GM13976 (cell line): Measurements from ENCODE around the gene ZNF334.

Experiments
- DNase-seq: peaks from one replicate; pipeline ENCODE4 v3.0.0; 2012; ENCODE audit warnings: low spot score
- CTCF ChIP-seq: IDR thresholded peaks from 2 replicates; pipeline ENCODE4 v1.5.1; 2012; ENCODE audit warnings: borderline replicate concordance, mild to moderate bottlenecking; ENCODE audit not compliant: insufficient read depth; ENCODE audit errors: extremely low read depth, missing control alignments, control extremely low read depth
- in situ Hi-C: fragments of 300-500 bp; cut with MboI; formaldehyde crosslinking; loops from one replicate; pipeline ENCODE4 v1.12.0; 2022; ENCODE audit warnings: low sequenced_read_pairs, mixed read lengths, inconsistent platforms; ENCODE audit not compliant: unreplicated experiment

The ZNF334 gene

GRCh38 chr20:46551522-46552381 lies 38.4 kb upstream of the ZNF334 start:
- in situ Hi-C loops, result no loop called here
- TF ChIP-seq CTCF, result no peak
- DNase-seq, result peak; percentile 41

GRCh38 chr20:46550461-46550860 lies 37.1 kb upstream of the ZNF334 start, which contains the start of gene OCSTAMP:
OCSTAMP (minus strand) TSS chr20:46550654; CDS start chr20:46550560, 94 bp downstream.
- in situ Hi-C loops, result no loop called here
- TF ChIP-seq CTCF, result no peak
- no peak for DNase-seq

GRCh38 chr20:46549188-46549972 lies 36.0 kb upstream of the ZNF334 start:
- in situ Hi-C loops, result no loop called here
- DNase-seq, result no peak
- no peak for TF ChIP-seq CTCF

GRCh38 chr20:46548688-46549087 lies 35.3 kb upstream of the ZNF334 start:
- in situ Hi-C loops, result no loop called here
- no peak for TF ChIP-seq CTCF
- DNase-seq, result no peak

GRCh38 chr20:46547995-46548394 lies 34.6 kb upstream of the ZNF334 start:
- no peak for TF ChIP-seq CTCF
- in situ Hi-C loops, result no loop called here
- no peak for DNase-seq

- no peak for TF ChIP-seq CTCF
- no peak for DNase-seq
- in situ Hi-C loops, result no loop called here
Measured at GRCh38 chr20:46546936-46547335, 33.6 kb upstream of the ZNF334 start.
